HG03521 (cell line): Measurements from ENCODE around the gene ERICH6B.

Experiments
- ATAC-seq: cut with Tn5 transposase; IDR thresholded peaks from one replicate; pipeline ENCODE4 v1.9.1; 2021; ENCODE audit warnings: mild to moderate bottlenecking, moderate library complexity; ENCODE audit not compliant: unreplicated experiment

ERICH6B gene

GRCh38 chr13:45602183-45603170 is 13.1 kb downstream of the ERICH6B start:
- no peak for ATAC-seq

DNA sequence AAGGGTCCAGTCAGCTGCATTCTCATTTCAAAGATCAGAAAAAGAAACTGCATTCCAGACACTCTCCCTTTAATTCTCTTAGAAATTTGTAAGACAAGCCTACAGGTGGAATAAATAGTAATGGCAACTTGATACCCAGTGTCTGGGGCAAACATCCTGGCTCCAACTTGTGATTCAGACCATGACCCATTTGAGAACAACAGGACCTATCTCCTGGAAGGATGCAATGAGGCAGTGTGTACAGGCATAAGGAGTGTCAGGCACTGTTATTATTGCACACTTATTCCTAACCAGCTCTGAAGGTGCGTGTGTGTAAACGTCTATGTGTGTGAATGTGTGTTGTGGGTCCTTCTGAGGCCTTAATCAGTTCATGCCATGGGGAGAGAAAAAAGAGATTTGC is 13.9 kb downstream of the ERICH6B start:
- no peak for ATAC-seq

DNA sequence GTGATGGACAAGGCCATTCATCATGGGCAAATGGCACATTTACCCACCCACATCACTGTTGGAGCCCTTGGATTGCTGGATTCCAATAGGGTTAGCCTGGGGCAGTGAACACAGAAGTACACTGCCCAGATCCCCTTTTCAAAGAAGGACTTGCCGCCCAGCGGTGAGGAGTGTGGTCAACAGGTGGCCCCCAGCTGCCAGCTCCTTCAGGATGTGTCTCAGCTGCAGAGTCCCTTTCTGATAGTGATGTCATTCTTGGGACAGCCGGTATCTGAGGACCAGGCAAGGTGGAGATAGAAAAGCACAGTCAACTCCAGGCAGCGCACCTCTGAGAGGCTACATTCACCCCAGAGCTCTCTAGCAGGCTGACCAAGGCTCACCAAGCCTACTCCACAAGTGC is 16.9 kb downstream of the ERICH6B start:
- ATAC-seq, result no peak

DNA sequence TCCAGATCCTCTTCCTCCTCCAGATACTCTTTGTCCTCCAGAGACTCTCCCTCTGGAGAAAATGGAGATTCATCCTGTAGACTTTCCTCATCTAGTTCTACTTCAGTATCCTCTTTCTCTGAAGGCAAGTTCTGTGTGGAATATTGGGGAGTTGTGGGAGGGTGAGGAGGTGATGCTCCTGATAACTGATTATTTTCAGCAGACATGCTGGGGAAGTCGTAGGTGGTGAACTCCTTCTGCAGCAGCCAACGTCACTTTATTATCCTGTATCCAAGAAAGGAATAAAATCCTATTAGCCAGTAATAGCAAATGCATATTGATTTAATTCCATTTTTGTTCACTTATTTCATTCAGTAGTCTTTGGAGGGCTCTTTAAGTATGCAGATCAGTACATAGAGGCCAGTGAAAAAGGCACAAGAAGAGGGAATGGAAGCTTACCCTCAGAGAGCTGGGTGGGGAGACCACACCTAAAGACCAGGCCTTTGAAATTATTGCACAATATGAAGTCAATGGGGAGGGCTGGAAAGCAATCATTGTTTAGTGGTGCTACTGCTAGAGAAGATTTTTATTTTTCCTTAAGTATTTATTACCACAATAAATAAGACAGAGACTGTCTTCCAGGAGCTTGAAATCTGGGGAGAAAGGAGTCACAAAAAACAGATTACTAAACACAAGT is 18.6 kb downstream of the ERICH6B start:
- no peak for ATAC-seq

DNA sequence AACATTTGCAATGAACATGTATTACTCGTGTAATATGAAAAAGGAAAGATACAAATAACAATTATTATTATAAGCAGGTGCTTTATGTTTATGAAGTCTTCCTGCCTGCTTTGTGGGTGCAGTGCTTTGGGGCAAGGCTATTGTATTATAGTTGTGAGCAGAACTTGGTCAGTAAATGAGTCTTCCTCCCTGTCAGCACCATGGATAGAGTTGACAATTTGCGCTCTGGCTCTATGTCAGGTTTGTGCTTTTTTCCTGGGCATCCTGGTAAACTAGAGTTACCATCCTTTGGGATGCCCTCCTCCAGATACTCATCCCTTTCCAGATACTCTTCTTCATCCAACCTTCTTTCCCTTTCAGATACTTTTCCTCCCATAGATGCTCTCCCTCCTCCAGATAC is 19.6 kb downstream of the ERICH6B start:
- no peak for ATAC-seq

DNA sequence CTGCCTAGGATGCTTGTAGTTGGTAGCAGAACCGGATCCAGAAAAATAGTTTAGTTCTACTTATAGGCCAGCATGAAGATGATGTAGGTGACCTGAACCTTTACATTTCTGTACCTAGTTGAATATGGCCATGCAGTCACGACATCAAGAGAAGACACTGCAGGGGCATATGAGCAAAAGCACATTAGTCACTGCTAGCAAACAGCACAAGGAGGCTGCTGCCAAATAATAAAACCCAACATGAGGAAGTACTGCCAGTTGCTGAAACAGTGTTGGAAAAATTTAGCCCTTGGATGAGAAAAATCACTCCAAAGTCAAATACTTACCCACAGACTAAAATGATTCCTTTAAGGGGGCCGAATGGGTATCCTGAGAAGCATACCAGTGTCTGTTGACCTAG is 20.8 kb downstream of the ERICH6B start:
- no peak for ATAC-seq

DNA sequence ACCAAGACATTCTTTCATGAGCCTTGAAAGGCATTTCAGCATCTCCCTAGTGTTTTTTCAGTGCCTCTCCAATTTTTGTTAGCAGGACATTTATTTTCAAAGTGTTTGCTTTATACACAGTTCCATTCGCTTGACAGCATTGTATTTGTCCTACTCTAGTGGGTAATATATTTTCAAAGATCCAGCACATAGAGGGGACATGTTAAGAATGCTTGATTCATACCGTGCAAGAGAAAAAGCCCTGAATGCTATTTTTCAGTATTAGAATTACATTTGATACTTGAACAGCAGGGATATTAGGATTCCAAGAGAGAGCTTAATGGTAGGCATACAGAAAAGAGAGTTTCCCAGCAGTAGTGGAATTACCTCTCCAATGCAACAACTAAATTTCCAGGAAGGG is 21.3 kb downstream of the ERICH6B start:
- no peak for ATAC-seq

GRCh38 chr13:45592758-45593157 is 22.8 kb downstream of the ERICH6B start:
- ATAC-seq, result peak; percentile 54

- no peak for ATAC-seq
Measured at GRCh38 chr13:45590066-45590465, 25.5 kb downstream of the ERICH6B start.

DNA sequence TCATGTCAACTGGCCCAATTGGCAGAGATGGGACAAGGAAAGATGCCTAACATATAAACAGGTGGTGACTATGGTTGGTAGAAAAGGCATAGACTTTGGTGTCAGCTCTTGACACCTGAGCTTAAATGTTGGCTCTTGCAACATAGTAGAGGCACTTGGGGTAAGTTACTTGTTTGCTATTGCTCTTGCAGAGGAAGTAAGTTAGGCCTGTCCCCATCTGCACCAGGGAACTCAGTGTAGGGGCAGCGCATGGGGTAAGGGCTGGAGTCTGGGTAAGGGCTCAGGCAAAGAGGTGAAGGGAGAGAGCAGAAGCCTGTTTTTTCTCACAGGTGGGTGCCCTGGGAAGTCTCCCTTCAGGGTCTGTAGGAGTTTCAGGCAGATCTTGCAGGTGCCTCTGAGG is 27.6 kb downstream of the ERICH6B start:
- ATAC-seq, result no peak

DNA sequence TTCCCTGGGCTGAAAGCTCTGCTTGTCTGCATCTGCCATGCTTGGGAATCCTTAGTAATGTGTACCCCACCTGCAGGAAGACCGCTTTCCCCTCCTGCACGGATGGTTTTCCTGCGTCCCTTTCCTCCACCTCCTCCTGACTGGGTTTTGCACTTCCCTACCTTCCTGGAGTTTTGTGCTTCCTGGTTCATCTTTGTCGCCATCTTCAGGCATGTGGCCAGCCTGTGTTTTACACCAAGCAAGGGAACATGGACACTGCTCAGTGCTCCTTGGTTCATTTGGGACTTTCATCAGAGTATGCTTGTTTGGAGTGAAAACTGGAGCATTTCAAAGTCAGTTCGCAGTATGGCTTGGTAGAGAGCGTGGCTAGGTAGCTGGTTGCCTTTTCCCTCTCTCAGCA is 30.7 kb downstream of the ERICH6B start:
- no peak for ATAC-seq

DNA sequence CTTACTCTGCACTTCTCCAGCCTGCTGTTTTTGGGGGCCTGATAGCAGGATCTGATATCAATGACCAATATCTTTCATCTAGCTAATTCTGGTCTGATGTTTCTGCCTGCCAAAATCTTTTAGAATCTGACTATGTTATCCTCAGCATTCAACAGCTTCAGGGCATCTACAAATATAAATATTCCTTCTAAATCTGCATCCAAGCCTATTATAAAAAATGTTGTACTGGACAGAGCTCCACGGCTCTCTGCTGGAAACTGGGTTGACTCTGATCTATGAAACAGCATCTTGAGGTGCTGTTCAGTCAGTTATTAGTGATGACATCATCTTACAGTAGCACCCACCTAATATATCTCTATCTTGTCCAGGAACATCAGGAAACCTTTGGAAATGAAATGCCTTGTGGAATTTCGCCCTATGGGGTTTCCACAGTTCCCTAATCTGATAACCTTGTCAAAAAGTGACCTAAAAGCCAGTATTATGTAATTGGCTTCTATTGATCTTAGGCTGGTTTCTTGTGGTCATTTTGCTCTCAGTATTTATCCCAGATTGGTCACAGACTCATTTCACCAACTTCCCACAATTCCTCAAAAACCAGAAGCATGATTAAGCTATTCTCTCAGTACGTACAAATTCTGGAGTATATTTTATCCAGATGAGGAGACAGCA is 33.0 kb downstream of the ERICH6B start:
- no peak for ATAC-seq

GRCh38 chr13:45576466-45576865 is 39.1 kb downstream of the ERICH6B start:
- ATAC-seq, result no peak

DNA sequence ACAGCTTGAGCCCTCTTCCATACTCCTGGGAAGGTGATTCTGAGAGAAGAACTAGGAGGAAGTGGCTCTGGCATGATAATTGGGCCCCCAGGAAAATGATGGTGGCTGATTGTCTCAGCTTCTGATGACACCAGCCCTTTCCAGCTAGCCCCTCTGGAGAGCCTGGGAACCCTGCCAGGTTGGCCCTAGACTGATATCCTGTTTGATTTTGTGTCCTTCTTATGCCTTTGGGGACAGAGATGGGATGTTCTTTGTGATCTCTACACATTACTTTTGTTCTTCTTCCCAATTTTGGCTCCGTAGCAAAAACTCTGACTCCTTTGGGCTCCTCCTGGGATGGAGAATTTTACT is 39.7 kb downstream of the ERICH6B start:
- ATAC-seq, result no peak

GRCh38 chr13:45575146-45575829 is 40.3 kb downstream of the ERICH6B start:
- no peak for ATAC-seq

DNA sequence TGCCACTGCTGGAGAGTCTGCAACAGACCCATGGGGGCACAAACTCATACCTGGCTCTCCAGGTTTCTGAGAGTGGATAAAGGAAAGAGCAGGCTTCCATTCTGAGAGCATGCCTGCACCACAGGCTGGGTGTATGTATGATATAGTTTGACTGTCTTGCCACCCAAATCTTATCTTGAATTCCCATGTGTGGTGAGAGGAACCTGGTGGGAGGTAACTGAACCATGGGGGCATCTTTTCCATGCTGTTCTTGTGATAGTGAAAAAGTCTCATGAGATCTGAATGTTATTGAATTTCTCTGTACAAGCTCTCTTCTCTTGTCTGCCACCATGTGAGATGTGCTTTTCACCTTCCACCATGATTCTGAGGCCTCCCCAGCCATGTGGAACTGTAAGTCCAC is 50.2 kb downstream of the ERICH6B start:
- no peak for ATAC-seq

GRCh38 chr13:45564133-45564776 is 51.3 kb downstream of the ERICH6B start:
- no peak for ATAC-seq

DNA sequence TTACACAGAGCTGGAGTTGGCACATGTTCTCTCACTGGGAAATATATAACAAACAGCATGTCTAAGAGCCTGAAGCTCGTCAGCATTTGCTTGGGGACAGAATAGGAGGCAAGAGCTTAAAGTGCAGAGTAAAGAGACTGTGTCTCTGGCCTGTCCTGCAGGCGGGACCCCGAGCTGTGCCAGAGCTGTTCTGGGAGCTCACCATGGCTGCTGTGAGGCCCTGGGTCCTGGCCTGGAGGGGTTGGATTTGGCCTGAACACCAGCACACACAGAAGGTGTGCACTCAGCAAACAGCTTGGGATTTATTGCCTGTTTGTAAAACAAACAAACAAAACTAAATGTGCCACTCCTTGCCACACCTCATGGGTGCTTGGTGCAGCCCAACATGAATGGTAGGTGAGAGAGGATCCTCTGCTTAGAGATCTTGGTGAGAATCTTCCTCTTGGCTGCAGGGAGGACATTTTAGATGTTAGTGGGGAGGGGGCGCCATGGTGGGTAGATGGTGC is 60.9 kb downstream of the ERICH6B start:
- ATAC-seq, result no peak

DNA sequence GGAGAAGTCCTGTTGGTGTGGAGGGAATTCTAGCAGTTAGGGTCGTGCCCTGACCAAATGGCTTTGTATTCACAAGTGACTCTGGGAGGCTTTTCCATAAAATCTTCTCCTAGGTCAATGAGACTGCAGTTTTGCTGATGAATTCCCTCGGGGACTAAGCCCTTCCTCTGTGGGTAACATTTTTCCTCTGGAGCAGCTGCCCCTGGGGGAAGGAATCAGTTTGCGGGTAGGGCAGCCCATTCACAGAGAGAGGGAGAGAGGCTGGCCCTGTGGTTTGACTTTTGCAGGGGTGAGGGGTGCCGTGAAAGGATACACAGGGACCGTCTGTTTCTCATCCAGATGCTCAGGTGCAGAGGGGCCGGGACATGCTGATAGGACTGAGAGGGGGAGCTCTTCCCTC is 67.3 kb downstream of the ERICH6B start:
- no peak for ATAC-seq

- no peak for ATAC-seq
Measured at GRCh38 chr13:45546410-45546765, 69.2 kb downstream of the ERICH6B start.
